Stimulated activated CD8-positive, alpha-beta memory T cell treated with anti-CD3 and anti-CD28 coated beads, Interleukin-4, amount 100 ng/mL, for 1 hour (primary cell): ENCODE results near the gene IGFN1.

Experiments
- DNase-seq, 2 donors: peaks; one replicate each; pipeline ENCODE4 v3.0.0-alpha.2; 2020; ENCODE audit warnings: low read depth in 2 of 2, low spot score in 1 of 2

The IGFN1 gene

DNA sequence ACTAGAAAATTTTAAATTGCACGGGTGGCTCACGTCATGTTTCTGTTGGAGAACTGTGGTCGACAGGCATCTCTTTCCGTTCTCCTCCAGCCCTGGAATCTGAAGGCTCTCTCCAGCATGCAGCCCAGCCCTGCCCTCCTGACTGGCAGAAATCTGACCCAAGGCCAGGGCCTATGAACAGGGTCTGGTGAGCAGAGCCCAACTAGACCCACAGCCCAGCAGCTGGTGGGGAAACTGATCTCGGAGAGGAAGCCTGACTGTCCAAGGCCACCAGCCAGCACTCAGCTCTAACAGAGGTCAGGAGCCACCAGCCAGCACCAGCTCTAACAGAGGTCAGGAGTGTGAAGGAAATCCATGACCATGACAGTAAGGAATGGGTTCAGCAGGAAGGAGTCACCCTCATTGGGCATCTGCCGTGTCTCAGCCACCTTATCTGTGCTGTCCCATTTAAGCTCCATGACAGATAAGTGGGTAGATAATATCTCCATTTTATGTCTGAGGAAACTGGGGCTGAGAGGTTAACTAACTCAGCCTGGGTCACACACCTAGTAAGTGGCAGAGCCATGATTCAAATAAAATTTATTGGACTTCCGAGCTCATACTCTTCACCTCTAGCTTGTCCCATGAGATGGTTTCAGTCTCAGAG lies 72.5 kb downstream of the IGFN1 start:
- DNase-seq = no peak

DNA sequence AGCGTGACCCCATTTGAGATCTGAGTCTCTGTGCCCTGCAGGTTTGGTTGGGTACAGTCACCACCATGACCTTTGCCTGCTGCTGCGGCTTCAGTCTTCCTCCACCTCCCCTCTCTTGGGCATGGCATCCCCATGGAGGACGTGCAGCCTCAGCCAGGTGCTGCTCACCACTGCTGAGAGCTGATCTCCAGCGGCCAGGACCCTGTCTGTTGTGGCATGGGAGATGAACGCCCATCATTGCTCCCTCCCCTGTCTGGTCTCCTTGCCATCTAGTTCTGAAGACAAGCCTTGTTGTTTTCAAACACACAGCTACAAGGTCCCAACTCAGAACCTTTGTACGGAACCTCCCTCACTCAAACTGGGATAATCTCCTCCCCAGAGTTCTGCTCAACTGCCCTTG lies 73.4 kb downstream of the IGFN1 start:
- no peak for DNase-seq

DNA sequence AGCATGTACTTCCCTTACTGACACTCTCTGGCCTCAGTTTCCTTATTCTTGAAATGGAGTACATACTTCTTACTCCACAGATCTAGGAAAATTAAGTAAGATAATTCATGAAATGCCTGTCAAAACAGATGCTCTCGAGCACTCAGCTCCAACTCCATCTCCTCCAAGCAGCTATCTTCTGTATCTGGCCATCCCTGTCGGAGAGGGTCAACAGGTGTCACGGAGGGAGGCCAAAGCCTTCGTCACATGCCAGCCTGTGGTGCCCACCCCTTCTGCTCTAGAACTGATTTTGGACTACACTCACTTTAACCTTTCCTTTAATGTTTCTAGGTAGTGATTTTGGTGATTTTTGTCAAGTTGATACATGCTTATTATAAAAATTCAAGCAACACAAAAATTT lies 73.9 kb downstream of the IGFN1 start:
- DNase-seq = no peak

DNA sequence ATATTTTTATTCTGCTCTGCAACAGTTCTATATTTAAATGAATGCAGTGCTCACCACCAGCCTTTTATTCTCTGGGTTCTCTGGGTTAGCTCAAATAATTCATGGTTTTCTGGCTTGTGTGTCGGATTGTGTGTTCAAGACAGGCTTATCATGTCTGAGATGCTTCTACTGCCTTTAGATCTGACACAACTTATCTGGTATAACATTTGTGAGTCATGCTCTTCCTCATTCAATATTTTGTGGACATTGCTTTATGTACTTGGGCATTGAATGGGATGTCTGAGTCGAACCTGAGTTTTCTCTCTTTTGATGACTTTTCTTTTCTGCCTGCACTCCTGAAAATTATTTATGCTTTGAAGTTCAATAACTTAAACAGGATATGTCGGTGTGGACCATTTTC lies 75.1 kb downstream of the IGFN1 start:
- no peak for DNase-seq

DNA sequence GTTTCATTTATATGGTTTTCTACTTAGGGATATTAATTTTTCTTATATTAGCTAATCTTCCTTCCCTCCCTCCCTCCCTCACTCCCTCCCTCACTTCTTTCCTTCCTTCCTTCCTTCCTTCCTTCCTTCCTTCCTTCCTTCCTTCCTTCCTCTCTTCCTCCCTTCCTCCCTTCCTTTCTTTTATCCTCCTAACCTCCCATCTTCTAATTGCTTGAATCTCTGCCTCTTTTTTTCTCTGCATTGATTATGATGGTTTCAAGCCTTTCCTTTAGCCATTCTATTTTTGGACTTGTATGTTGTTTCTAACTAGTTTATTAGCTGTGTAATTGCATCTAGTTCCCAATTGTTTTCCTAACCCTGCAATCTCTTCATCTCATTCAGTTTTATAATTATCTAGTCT lies 75.7 kb downstream of the IGFN1 start:
- DNase-seq = no peak

DNA sequence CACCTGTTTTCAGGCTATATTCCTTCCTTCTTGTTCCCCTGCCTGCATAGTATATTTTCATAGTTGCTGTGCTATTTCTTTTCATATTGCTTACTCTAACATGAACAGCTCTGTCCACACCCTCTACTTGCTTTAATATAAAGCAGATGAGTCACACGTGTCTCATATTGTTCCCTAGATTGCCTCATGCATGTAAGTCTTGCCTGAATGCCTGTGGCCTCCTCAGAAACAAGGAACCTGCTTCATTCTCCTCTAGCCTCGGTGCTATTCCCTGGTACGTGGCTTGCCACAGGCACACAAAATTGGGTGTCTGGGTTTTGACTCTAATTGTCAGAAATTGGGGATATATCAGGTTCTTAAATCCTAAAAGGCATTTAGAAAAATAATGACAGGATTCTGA lies 76.2 kb downstream of the IGFN1 start:
- no peak for DNase-seq

DNA sequence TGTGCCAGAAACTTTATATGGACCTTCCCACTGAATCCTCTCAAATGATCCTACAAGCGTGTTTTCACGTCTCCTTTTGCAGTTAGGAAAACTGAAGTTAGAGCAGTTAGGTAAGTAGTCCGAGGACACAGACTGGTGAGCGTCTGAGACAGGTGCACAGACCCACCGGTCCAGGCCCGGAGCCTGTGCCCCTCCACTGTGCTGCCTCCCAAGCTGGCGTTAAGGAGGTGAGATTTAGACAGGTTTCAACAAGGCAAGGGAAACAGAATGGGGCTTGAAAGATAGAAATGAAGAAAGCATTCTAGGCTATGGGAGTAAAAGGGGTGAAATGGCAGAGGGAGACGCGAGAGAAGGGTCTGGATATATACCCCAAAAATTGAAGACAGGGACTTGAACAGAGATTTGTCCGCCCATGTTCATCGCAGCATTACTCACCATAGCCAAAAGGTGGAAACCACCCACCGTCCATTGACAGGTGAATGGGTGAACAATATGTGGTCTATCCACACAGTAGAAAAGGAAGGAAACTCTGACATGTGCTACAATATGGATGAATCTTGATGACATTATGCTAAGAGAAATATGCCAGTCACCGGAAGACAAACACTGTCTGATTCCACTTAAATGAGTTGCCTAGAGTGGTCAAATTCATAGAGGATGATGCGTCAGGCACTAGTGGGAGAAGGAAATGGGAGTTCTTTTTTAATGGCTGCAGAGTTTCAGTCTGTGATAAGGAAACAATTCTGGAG lies 77.0 kb downstream of the IGFN1 start:
- no peak for DNase-seq

DNA sequence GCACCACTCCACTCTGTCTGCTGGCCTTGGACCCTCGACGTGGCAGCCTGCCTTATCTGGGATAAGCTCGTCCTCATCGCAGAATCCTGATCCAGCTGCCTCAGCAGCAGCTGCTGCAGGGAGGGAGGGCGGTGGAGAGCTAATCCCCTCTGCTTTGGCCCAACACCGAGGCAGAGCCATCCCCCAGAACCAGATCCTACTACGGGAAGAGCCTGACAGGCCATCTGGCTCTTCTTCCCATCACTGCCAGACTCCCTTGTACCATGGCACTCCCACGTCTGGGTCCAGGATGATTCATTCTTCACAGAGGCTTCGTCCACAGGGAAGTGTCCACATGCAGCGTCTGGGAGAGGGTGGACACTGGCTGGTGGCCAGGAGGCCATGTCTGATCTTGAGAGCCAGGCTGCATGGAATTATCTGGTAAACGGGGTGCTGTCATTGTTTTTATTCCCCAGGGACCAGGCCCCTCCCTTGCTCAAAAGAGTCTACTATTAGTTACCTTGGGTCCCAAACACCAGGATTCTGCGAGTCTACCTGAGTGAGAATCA lies 78.1 kb downstream of the IGFN1 start:
- DNase-seq = no peak

DNA sequence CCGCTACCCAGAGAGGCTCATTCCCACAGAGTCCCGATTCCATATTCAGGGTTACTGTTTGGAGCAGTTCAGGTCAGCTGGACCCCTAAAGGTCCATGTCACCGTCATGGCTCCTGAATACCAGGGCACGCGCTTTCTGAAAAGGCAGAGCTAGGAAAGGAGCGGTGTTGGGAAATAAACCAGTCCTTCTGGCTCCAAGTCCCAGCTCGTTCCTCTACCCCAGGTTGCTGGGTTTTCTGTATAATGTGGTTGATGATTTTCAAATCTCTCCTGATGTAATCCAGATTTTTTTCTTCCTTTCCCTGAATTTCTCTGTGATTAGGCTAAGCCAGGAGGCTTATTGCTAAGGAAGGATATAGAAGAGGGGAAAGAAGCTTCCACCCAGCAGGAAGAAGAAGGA lies 78.7 kb downstream of the IGFN1 start:
- no peak for DNase-seq

DNA sequence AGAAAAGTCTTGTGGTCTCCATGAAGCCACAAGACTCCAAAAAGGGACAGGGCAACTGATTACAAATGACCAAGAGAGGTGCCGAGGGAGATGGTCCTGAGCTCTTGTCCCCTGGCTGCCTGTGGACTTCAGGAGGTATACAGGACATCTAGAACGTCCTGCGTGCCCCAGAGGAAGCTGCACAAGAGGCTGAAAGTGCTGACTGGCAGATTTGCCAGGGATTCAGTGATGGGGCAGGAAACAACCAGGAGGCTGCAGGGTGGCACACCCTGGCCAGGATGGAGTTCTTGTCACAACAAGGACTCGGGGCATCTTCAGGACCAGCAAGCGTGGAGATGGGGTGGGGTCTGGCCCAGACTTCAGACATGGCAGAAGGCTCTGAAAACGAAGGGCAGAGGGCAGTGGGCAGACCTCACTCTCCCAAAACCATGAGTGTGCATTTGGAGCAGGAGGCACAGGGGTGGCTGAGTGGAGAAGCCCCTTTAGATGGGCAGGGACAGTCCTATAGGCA lies 79.3 kb downstream of the IGFN1 start:
- no peak for DNase-seq

DNA sequence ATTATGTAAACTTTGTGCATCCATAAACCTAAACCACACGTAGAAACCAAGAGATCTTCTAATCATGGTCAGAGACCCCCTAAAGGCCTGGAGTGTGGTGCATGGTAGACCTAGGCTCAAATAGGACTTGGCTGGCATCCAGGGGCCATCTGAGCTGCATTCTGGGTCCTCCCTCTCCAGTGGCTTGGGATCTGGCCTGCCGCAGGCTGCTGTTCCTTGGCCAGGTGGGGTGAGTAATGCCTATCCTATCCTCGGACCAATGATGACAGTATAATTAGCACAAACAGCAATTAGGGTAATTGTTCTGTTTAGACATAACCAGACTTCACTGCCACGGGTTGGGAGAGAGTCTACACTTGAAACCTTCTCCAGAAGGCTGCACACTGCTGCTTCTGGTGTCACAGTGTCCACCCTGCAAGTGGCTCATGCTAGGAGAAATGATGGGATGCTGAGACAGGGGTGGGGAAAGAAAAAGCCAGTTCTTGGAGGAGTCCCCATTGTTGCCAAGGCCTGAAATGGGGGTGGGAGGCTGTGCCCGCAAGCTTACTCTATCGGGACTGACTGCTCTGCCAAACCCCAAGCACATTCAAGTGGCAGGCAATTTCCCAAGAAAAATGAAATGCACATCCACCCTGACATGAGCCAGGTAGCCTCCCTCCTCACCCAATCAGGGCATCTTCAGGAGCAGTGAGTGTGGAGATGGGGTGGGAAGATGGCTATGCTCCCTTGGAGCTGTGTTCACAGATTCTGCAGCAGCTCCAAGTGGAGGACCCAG lies 80.2 kb downstream of the IGFN1 start:
- DNase-seq = no peak

DNA sequence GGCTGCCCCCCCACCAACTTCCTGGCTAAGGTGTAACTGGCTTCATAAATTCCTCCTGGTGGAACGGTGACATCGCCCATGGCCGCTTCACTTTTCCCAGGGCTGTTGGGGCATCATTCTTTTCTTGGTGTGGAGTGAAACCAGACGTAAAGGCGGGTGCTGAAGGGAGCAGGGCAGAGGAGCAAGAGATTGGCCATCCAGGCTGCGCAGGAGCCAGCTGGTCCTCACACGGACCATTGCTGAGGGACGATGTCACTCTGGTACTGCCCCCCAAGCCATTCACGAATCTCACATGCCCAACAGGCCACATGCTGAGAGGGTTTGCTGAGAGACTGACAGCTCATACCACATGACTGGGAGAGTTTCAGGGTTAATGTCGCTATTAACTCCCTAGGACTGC lies 82.2 kb downstream of the IGFN1 start:
- no peak for DNase-seq

DNA sequence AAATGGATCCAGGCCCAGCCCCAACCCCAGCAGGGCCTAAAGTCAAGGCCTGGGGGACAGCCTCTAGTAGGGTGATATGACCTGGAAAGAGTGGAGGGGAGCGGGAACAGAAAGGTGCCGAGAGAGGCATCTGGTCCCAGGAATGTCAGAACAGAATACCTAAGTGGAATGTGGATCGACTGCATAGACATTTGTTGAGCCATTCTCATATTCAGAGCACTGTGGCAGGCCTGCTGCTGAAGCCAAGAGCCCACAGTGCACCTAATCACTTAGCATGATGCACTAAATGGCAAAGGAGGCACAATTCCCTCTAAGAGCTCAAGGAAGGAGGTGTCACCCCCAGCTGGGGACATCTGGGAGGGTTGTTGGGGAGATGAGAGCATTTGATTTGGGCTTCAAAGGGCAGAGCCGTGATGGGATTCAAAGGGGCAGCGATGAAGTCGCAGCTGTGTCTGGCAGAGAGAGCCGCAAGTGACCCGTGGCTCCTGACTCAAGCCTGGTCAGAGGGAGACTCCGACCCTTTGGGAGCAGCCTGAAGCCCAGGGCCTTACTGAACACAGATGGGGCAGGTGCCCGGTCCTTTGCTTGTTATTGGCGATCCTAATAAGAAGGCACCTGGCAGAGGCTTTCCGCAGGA lies 84.1 kb downstream of the IGFN1 start:
- no peak for DNase-seq

DNA sequence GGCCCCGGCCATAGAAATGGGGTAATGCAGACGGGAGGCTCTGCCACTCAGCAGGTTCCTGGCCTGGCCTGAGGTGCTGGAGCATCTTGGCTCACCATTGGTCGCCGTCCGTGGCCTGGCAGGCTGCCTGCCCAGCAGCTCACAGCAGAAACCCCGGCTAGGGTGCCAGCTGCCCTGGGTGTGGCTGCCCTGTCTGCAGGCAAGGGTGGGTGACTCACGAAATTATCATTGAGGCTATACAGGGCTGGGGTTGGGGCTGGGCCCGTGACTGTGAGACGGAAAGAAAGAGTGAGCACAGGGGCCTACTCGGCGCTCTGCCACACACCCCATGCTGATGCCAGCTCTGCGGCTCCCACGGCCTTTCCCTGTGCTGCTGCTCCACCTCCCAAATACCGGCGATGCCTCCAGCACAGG lies 84.6 kb downstream of the IGFN1 start:
- DNase-seq = no peak

DNA sequence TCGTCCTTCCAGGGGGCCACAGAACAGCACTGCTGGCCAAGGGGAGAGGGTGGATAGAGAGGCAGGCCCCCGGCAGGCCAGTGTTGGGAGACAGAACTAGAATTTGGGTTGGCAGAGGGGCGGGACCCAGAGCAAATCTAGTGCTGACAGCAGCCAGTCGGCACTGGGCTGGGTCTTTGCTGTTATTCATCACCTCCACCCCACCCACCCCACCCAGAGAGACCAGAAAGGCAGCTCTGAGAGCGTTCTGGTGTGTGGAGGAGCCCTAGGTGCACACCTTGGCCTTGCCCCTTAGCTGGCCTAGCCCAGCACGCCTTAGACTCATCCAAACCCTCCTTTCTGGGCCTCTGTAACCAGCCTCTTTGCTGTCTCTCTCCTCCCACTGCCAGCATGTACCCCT lies 86.3 kb downstream of the IGFN1 start:
- no peak for DNase-seq

DNA sequence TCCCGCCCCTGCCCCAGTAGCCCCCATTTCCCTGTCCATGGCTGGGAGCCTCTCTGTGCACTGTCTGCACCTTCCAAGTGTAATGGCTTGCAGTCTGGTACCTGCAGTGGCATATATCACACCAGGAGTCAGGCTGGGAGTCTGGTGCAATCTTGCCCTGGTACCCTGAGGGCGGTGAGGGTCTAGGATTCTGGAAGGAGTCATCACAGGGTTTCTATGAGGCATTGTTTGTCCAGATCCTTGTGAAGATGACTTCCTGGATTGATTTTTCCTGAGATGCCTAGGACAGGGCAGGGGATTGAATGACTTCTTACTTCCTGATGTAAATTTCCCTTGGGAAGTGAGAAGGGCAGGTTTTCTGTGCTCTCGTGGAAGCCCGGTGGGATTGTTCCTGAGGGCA lies 86.8 kb downstream of the IGFN1 start:
- DNase-seq = no peak
